Smooth muscle cell of trachea (primary cell): ENCODE data around the gene RAB41. TPM values are rescaled to one million over a fixed set of nuclear protein-coding genes. Genes with fewer than 3 reads are reported as not detected.

Source experiments
- total RNA-seq: library from RNA; depleted of rRNA; stranded (reverse); fragments of >200 nt; gene quantifications from 2 replicates; pipeline ENCODE4 v1.2.1, GENCODE V29; 2014

Gene RAB41
- not detected in 2 replicates for total RNA-seq

DNA sequence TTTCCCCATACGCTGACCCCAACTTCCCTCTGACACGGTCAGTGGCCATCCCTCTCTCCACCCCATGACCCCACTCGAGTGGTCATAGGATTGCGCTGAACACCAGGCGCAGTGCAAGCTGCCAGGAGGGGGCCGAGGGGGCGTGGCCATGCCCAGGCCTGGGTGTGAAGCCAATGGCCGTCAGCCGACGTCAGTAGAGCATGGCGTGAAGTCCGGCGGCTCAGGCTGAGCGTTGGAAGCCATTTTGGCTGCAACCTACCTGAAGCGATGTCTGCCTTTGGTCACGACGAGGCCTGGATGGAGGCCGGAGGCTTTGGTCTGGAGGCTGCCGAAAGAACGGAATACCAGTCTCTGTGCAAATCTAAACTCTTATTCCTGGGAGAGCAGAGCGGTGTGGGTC, at the start of gene RAB41:
TSS of gene RAB41 (plus strand) at position 222 of the 400 bp plus-strand sequence. CDS start at position 268, 46 bp downstream.

DNA sequence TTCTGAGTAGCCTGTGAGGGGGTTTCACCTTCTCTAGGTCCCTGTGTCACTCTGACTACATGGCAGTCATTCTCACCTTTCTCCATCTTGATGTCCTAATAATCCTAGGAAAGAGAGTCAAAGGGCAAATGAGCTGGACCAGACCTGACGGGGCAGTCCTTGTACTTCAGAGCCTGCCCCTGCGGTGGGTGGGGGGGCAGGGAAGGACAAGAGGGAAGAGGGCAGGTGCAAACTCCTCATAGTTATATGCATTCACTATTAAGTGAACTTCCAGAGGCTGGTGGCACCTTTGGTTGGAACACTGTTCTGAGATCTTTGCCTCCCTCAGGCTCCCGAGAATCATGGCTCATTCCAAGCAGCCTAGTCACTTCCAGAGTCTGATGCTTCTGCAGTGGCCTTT, 47.6 kb upstream of the RAB41 start, which contains the start of gene AWAT1:
TSS of gene AWAT1 (plus strand) at position 301 of the 400 bp plus-strand sequence. CDS start at position 342, 41 bp downstream.

GRCh38 chrX:70260104-70260503, 21.9 kb upstream of the RAB41 start, which contains the start of gene P2RY4:
Gene P2RY4, minus strand, starts transcription at chrX:70260204. Its CDS starts 580 bp downstream, at chrX:70259624.

GRCh38 chrX:70268034-70268433, 13.9 kb upstream of the RAB41 start, which contains the start of gene ARR3:
Gene ARR3, plus strand, starts transcription at chrX:70268334. Its CDS starts 1,052 bp downstream, at chrX:70269386.

DNA sequence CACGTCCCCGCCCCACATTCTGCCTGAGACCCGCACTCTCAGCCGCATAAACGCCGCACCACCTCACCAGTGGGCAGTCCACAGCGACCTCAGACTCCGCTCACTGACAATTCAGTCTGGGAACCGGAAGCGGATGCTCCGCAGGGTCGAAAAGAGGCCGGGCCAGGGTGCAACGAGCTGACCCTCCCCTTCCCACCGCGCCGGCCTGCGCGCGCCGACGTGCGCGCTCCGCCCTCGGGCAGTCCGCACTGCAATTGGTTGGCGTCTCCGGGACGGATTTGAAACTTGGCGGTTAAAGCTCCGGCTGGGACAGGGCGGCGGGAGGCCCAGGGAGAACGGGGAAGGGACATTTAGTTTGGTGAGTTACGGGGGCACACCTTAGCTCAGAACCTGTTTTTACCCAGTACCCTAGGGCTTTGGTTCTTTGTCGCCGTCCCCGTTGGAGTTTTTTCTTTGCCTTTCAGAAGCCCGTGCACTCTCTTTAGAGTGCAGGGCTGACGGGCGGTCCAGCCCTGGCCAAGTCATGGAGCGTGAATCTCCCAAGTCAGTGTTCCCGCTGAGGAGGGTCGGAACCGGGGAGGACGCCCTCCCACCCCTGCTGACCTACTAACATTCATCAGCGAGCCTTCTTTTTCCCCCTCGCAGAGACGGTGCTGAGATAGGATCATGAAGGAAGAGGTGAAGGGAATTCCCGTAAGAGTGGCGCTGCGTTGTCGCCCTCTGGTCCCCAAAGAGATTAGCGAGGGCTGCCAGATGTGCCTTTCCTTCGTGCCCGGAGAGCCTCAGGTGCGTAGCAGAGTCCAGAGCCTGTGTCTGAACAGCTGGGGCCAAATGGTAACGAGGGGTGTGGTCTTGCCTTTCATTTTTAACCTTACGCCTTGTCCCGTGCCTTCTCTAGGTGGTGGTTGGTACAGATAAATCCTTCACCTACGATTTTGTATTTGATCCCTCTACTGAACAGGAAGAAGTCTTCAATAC, 8.1 kb downstream of the RAB41 start, which contains the start of the genes KIF4A and PDZD11:
TSS of gene KIF4A (plus strand) at position 312 of the 978 bp plus-strand sequence. CDS start at position 667, 355 bp downstream.
TSS of gene PDZD11 (minus strand) at position 135 of the 978 bp plus-strand sequence. CDS start 586 bp downstream, outside the sequence.

Other genes starting within 250 kb of the RAB41 start
- not detected in 2 replicates for gene AWAT2, start 232.2 kb upstream of the RAB41 start, total RNA-seq
- not detected in 2 replicates for gene OTUD6A, start 219.7 kb upstream of the RAB41 start, total RNA-seq
- 68.8 and 101 TPM in 2 replicates for gene IGBP1, start 148.7 kb upstream of the RAB41 start, total RNA-seq
- gene DGAT2L6, start 104.7 kb upstream of the RAB41 start, total RNA-seq = not detected in 2 replicates
- not detected in 2 replicates for gene AWAT1, start 47.5 kb upstream of the RAB41 start, total RNA-seq
- 0.44 TPM in 1 of 2 replicates, not detected in the other for gene P2RY4, start 22.0 kb upstream of the RAB41 start, total RNA-seq
- not detected in 2 replicates for gene ARR3, start 13.8 kb upstream of the RAB41 start, total RNA-seq
- gene PDZD11, start 7.8 kb downstream of the RAB41 start, total RNA-seq = 62.4 and 64.3 TPM in 2 replicates
- 1.3 and 21.1 TPM in 2 replicates for gene KIF4A, start 7.9 kb downstream of the RAB41 start, total RNA-seq
- not detected in 2 replicates for gene GDPD2, start 141.1 kb downstream of the RAB41 start, total RNA-seq
- gene DLG3, start 162.7 kb downstream of the RAB41 start, total RNA-seq = 16.9 and 24.9 TPM in 2 replicates